ENCODE data around the gene ADGRB3. TPM values are rescaled to one million over a fixed set of nuclear protein-coding genes. Genes with fewer than 3 reads are reported as not detected.

The ADGRB3 gene
- total RNA-seq, 1 donor from 2014 or later = 3.5 TPM

DNA sequence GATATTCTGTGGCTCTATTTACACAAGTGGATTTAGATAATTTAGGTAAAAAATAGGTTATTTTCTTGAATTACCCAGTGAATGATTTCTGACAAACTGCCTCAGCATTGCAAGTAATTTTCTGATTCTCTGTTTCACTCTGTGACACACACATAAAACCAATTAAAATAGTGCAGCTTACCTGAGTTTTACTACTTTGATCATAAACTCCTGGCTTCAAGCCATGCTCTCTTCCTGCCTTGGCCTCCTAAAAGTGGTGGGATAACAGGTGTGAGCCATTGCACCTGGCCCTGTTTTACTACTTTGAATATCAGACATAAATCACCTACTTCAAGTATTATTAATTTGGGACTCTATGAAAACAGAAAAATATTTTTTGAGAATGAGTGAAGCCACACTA lies 462.9 kb downstream of the ADGRB3 start:
- H3K9me3 ChIP-seq = no peaks in the 10 kb centered on the region
- no peak for ATAC-seq
- no peaks in the 10 kb centered on the region for H3K4me1 ChIP-seq
- intact Hi-C loops (cut with DNase I) = no loop called here
- H3K27ac ChIP-seq = no peak overlapping the region
- H3K36me3 ChIP-seq = no peaks in the 10 kb centered on the region
- no peak overlapping the region for H3K4me3 ChIP-seq
- TF ChIP-seq, protein P1, sequence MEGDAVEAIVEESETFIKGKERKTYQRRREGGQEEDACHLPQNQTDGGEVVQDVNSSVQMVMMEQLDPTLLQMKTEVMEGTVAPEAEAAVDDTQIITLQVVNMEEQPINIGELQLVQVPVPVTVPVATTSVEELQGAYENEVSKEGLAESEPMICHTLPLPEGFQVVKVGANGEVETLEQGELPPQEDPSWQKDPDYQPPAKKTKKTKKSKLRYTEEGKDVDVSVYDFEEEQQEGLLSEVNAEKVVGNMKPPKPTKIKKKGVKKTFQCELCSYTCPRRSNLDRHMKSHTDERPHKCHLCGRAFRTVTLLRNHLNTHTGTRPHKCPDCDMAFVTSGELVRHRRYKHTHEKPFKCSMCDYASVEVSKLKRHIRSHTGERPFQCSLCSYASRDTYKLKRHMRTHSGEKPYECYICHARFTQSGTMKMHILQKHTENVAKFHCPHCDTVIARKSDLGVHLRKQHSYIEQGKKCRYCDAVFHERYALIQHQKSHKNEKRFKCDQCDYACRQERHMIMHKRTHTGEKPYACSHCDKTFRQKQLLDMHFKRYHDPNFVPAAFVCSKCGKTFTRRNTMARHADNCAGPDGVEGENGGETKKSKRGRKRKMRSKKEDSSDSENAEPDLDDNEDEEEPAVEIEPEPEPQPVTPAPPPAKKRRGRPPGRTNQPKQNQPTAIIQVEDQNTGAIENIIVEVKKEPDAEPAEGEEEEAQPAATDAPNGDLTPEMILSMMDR (IDR thresholded peaks at IDR 0.05) = no peak
- no peak for DNase-seq
- H3K27me3 ChIP-seq = no peaks in the 10 kb centered on the region

DNA sequence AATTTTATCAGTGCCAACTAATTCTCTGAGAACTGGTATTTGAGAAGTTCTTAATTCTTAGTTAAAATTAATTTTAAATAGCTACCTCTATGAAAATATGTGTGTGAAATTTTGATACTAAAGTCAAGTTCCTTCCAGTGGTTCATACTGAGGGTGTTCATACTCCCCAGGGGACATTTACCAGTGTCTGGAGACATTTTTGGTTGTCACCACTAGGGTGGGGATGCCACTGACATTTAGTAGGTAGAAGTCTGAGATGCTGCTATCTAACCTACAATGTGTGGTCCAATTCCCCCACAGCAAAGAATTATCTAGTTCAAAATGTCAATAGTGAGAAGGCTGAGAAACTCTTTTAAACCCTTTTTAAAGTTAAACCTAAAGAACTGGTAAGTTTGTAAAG lies 463.8 kb downstream of the ADGRB3 start:
- no peak for ATAC-seq
- TF ChIP-seq, protein P1 (IDR thresholded peaks at IDR 0.05) = no peak
- no peak overlapping the region for H3K4me3 ChIP-seq
- intact Hi-C loops (cut with DNase I) = no loop called here
- no peaks in the 10 kb centered on the region for H3K4me1 ChIP-seq
- no peaks in the 10 kb centered on the region for H3K9me3 ChIP-seq
- H3K27me3 ChIP-seq = no peaks in the 10 kb centered on the region
- no peak for DNase-seq
- H3K27ac ChIP-seq = no peak overlapping the region
- no peaks in the 10 kb centered on the region for H3K36me3 ChIP-seq

DNA sequence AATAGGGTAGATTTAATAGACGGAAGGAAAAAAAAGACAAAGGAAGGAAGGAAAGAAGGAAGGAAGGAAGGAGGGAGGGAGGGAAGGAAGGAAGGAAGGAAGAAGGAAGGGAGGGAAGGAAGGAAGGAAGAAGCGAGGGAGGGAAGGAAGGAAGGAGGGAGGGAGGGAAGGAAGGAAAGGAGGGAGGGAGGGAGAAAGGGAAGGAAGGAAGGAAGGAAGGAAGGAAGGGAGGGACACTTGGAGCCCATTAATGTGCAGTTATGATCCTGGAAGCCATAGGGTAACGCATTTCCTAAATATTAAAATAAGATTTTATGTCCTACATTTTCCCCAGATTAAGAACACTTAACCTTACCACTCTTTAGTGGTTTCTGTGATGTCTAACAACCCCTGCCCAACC lies 465.7 kb downstream of the ADGRB3 start:
- Histone ChIP-seq H3K9me3 (no peaks in the 10 kb centered on the region), H3K36me3 (no peaks in the 10 kb centered on the region), H3K27me3 (no peaks in the 10 kb centered on the region), H3K27ac (no peak overlapping the region), H3K4me1 (no peaks in the 10 kb centered on the region), H3K4me3 (no peak overlapping the region)
- intact Hi-C loops (cut with DNase I) = no loop called here
- no peak for DNase-seq
- TF ChIP-seq, protein P1 (IDR thresholded peaks at IDR 0.05) = no peak
- ATAC-seq = no peak

DNA sequence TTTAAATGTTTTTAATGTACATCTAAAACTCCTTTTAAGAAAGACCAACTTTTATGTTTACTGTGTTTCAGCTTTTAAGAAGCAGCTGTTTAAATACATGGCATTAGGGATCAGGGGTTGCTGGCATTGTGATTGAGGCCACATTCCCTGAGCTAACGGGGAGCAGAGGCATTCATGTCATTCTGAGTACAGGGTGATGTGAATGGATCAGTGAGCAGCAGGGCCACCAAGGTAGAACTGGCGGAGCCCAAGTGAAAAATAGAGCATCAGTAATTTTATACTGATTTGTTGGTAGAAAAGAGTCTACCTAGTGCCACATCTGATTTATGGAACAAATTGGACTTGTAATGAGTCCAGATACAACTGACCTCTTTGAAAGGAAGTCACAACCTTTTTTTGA lies 467.3 kb downstream of the ADGRB3 start:
- intact Hi-C loops (cut with DNase I) = no loop called here
- Histone ChIP-seq H3K27ac (no peak overlapping the region), H3K4me3 (no peak overlapping the region), H3K4me1 (no peaks in the 10 kb centered on the region), H3K27me3 (no peaks in the 10 kb centered on the region), H3K9me3 (no peaks in the 10 kb centered on the region), H3K36me3 (no peaks in the 10 kb centered on the region)
- TF ChIP-seq, protein P1 (IDR thresholded peaks at IDR 0.05) = no peak
- DNase-seq (no peak), ATAC-seq (no peak)

DNA sequence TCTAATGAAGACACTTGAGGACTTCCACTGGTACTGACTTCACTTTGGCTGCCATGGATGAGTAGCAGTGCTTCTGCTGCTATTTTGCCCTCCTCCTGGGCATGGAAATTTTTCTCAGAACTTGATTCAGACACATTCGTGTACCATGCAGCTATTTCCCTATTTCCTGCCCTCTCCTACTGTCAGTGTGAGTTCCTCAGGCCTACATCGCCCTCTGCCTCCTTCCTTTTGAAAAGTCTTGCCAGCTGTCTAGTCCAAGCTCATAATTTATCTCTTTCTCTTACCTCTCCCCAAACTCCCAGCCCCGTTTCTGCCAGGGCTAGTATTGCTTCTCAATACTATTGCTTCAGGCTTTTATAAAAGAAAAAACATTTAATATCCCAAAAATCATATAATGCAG lies 470.2 kb downstream of the ADGRB3 start:
- H3K4me1 ChIP-seq = no peaks in the 10 kb centered on the region

More for the DNA sequence above, 470.2 kb downstream of the ADGRB3 start:
- ATAC-seq (no peak), DNase-seq (no peak)
- Histone ChIP-seq H3K27me3 (no peaks in the 10 kb centered on the region), H3K27ac (no peak overlapping the region), H3K9me3 (no peaks in the 10 kb centered on the region), H3K36me3 (no peaks in the 10 kb centered on the region), H3K4me3 (no peak overlapping the region)
- intact Hi-C loops (cut with DNase I) = no loop called here
- TF ChIP-seq, protein P1 (IDR thresholded peaks at IDR 0.05) = no peak

Data from upper lobe of right lung (tissue), 1 donor.